Measurements from ENCODE around the gene CASK. TPM values are rescaled to one million over a fixed set of nuclear protein-coding genes. Genes with fewer than 3 reads are reported as not detected.

CASK gene
- total and polyA plus RNA-seq, 2 of the 13 experiments (the other 11 are each of a cell fraction or from before 2014, with no cell fraction given): 14.5 to 16.0 TPM

DNA sequence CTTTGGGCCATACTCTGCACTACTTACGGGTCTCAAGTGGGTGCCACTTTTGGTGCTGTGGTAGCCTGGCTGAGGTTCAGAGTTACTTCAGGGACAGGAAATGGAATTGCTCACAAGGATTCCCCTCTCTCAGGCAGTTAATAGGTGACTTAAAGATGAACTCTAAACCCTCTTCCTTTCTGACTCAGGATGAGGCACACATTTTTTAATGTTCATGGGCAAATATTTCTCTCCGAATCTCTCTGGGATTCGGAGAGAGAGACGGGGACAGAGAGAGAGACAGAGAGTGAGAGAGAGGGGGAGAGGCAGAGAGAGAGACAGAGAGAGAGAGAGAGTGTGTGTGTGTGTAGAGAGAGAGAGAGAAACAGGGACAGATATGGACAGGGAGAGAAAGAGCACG is 396.4 kb downstream of the CASK start:
- Histone ChIP-seq H3K27me3 (ENCODE audit: control insufficient read depth in 1 of 2, insufficient read depth in 2 of 2, low read length in 2 of 2) (no peaks in the 10 kb centered on the region), H4K20me1 (ENCODE audit: insufficient read depth, low read length) (no peaks in the 10 kb centered on the region), H3K36me3 (replicated peaks in 1 of 2; ENCODE audit: control insufficient read depth in 1 of 2, insufficient read depth in 2 of 2, low read length in 2 of 2) (no peaks in the 10 kb centered on the region; a peak in 1 of 5 replicates), H3K27ac (ENCODE audit: extremely low read length, insufficient read depth, low read length) (no peak overlapping the region), H3K9ac (ENCODE audit: insufficient read depth, low read depth, low read length) (no peak overlapping the region), H3K4me3 (replicated peaks in 1 of 3; ENCODE audit: insufficient read depth in 1 of 3, low read depth in 2 of 3, low read length in 3 of 3) (no peak overlapping the region), H3K4me2 (ENCODE audit: low read depth, low read length) (no peak overlapping the region), H3K79me2 (ENCODE audit: insufficient read depth, low read length) (no peaks in the 10 kb centered on the region), H3K9me3 (ENCODE audit: low read length) (no peaks in the 10 kb centered on the region), H2AFZ (ENCODE audit: low read length) (no peak overlapping the region), H3K4me1 (ENCODE audit: insufficient read depth, low read length) (no peaks in the 10 kb centered on the region)
- no TSS peak for BruUV-seq (replicated peaks)
- ChIA-PET CTCF (ENCODE audit: low intra/inter-chr PET ratio, low total read pairs) (no interaction called here), POLR2A (no interaction called here)
- DNase-seq (ENCODE audit: low spot score): no peak
- intact Hi-C loops (cut with micrococcal nuclease; ENCODE audit: unreplicated experiment) (no loop called here), in situ Hi-C loops (cut with HindIII; ENCODE audit: extremely low pct_ligation_motif_present, low pct_unique_long_range_greater_than_20kb) (no loop called here)
- 83% methylated on average over 5 of the region's 5 CpGs for WGBS (ENCODE audit: low lambda C conversion rate)
- no peak for TF ChIP-seq CENPX (CRISPR knock-in tag; IDR thresholded peaks at IDR 0.05)
- TF ChIP-seq, protein P1, sequence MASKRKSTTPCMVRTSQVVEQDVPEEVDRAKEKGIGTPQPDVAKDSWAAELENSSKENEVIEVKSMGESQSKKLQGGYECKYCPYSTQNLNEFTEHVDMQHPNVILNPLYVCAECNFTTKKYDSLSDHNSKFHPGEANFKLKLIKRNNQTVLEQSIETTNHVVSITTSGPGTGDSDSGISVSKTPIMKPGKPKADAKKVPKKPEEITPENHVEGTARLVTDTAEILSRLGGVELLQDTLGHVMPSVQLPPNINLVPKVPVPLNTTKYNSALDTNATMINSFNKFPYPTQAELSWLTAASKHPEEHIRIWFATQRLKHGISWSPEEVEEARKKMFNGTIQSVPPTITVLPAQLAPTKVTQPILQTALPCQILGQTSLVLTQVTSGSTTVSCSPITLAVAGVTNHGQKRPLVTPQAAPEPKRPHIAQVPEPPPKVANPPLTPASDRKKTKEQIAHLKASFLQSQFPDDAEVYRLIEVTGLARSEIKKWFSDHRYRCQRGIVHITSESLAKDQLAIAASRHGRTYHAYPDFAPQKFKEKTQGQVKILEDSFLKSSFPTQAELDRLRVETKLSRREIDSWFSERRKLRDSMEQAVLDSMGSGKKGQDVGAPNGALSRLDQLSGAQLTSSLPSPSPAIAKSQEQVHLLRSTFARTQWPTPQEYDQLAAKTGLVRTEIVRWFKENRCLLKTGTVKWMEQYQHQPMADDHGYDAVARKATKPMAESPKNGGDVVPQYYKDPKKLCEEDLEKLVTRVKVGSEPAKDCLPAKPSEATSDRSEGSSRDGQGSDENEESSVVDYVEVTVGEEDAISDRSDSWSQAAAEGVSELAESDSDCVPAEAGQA (IDR thresholded peaks at IDR 0.05; ENCODE audit: low read depth): no peak
- TF ChIP-seq, protein P1 (CRISPR knock-in tag; IDR thresholded peaks at IDR 0.05; ENCODE audit: borderline replicate concordance): no peak
- no peak for TF ChIP-seq TSC22D2 (CRISPR knock-in tag; IDR thresholded peaks at IDR 0.05; ENCODE audit: borderline replicate concordance)
- TF ChIP-seq ERF (CRISPR knock-in tag; IDR thresholded peaks at IDR 0.05): no peak
- TF ChIP-seq CENPT (CRISPR knock-in tag; IDR thresholded peaks at IDR 0.05; ENCODE audit: low read depth): no peak
- no peak for TF ChIP-seq KLF11 (CRISPR knock-in tag; IDR thresholded peaks at IDR 0.05)
- no peak for TF ChIP-seq ETV6 (CRISPR knock-in tag; conservative IDR thresholded peaks at IDR 0.05)
- TF ChIP-seq ZNF720 (CRISPR knock-in tag; IDR thresholded peaks at IDR 0.05): no peak
- no peak for TF ChIP-seq KAT2B (IDR thresholded peaks at IDR 0.05; ENCODE audit: borderline replicate concordance, low read depth, low read length)
- no peak for TF ChIP-seq ZNF788 (CRISPR knock-in tag; IDR thresholded peaks at IDR 0.05; ENCODE audit: borderline replicate concordance)
- TF ChIP-seq ZSCAN31 (CRISPR knock-in tag; IDR thresholded peaks at IDR 0.05; ENCODE audit: low read depth): no peak
- no peak for TF ChIP-seq GPN1 (CRISPR knock-in tag; IDR thresholded peaks at IDR 0.05; ENCODE audit: borderline replicate concordance)
- no peak for TF ChIP-seq FOSL1 (CRISPR knock-in tag; IDR thresholded peaks at IDR 0.05; ENCODE audit: borderline replicate concordance)
- TF ChIP-seq, protein P2, sequence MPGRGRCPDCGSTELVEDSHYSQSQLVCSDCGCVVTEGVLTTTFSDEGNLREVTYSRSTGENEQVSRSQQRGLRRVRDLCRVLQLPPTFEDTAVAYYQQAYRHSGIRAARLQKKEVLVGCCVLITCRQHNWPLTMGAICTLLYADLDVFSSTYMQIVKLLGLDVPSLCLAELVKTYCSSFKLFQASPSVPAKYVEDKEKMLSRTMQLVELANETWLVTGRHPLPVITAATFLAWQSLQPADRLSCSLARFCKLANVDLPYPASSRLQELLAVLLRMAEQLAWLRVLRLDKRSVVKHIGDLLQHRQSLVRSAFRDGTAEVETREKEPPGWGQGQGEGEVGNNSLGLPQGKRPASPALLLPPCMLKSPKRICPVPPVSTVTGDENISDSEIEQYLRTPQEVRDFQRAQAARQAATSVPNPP (CRISPR knock-in tag; IDR thresholded peaks at IDR 0.05): no peak
- no peak for TF ChIP-seq FOXC1 (CRISPR knock-in tag; IDR thresholded peaks at IDR 0.05; ENCODE audit: borderline replicate concordance)
- no peak for TF ChIP-seq POLR2A (IDR thresholded peaks at IDR 0.05; ENCODE audit: insufficient read depth in 1 of 2, low read depth in 2 of 2, low read length in 2 of 2)
- TF ChIP-seq JUN (CRISPR knock-in tag; IDR thresholded peaks at IDR 0.05): no peak
- no peak for TF ChIP-seq FOXM1 (CRISPR knock-in tag; IDR thresholded peaks at IDR 0.05)
- TF ChIP-seq ZNF549 (CRISPR knock-in tag; IDR thresholded peaks at IDR 0.05): no peak
- TF ChIP-seq ZNF34 (CRISPR knock-in tag; IDR thresholded peaks at IDR 0.05; ENCODE audit: borderline replicate concordance): no peak
- ATAC-seq: no peak
- FAIRE-seq: no peak

Data from HepG2 (cell line).